Osteocyte (in vitro differentiated cells): ENCODE measurements around the gene ADAMTS2. TPM values are rescaled to one million over a fixed set of nuclear protein-coding genes. Genes with fewer than 3 reads are reported as not detected.

Source experiments
- DNase-seq: peaks from one replicate; pipeline ENCODE4 v3.0.0; 2021; ENCODE audit warnings: mixed read lengths; ENCODE audit not compliant: unreplicated experiment; ENCODE audit errors: extremely low spot score
- H3K27ac Mint-ChIP-seq: one replicate; pipeline ENCODE4 v1.8.0; 2021; ENCODE audit warnings: mild to moderate bottlenecking, mixed read lengths; ENCODE audit not compliant: unreplicated experiment
- H3K27me3 Mint-ChIP-seq: one replicate; pipeline ENCODE4 v1.8.0; 2021; ENCODE audit warnings: mixed read lengths; ENCODE audit not compliant: unreplicated experiment
- H3K36me3 Mint-ChIP-seq: one replicate; pipeline ENCODE4 v1.8.0; 2021; ENCODE audit warnings: mixed read lengths; ENCODE audit not compliant: unreplicated experiment
- H3K4me1 Mint-ChIP-seq: one replicate; pipeline ENCODE4 v1.8.0; 2021; ENCODE audit warnings: mixed read lengths; ENCODE audit not compliant: unreplicated experiment
- H3K4me3 Mint-ChIP-seq: one replicate; pipeline ENCODE4 v1.8.0; 2021; ENCODE audit warnings: mild to moderate bottlenecking, moderate library complexity, mixed read lengths; ENCODE audit not compliant: unreplicated experiment
- H3K9me3 Mint-ChIP-seq: one replicate; pipeline ENCODE4 v1.8.0; 2021; ENCODE audit warnings: mixed read lengths; ENCODE audit not compliant: unreplicated experiment
- total RNA-seq: library from RNA; stranded (reverse); gene quantifications from 2 replicates; pipeline ENCODE4 v1.2.1, GENCODE V29; 2021
- TF ChIP-seq, protein P1 (sequence below): fragments of 200-600 bp; sonication (generic); IDR thresholded peaks from 2 replicates; pipeline ENCODE4 v1.5.0; 2021; ENCODE audit warnings: antibody characterized with exemption, mild to moderate bottlenecking, moderate library complexity

Gene ADAMTS2
- total RNA-seq, 1 donor from 2014 or later, result 12.2 TPM

DNA sequence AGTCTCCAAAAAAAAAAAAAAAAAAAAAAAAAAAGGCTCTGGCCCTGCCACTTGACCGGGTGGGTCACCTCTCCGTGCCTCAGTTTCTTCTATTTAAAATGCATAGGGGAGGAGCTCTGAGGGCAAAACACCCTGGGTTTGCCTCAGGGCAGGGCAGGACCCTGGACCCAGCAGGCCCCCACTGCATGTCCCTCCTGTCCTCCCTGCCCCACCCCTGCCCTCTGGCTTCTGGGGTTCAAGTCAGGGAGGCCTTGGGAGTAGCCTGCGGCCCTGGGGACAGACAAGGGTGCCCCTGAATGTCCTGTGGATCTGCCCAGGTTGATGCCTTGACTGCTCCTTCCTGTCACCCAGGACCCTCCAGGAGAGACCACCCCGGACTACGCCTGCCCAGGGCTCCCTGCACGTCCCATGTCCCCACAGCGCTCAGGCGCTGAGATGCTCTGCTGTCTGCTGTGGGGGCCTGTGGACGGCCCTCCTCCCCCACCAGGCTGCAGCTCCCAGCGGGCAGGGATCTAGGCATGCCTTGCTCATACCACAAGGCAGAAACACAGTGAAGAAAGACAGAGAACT, 35.4 kb downstream of the ADAMTS2 start:
- H3K27ac Mint-ChIP-seq, result no peak overlapping the region
- no peak for DNase-seq
- H3K4me3 Mint-ChIP-seq, result no peak overlapping the region
- TF ChIP-seq, protein P1, sequence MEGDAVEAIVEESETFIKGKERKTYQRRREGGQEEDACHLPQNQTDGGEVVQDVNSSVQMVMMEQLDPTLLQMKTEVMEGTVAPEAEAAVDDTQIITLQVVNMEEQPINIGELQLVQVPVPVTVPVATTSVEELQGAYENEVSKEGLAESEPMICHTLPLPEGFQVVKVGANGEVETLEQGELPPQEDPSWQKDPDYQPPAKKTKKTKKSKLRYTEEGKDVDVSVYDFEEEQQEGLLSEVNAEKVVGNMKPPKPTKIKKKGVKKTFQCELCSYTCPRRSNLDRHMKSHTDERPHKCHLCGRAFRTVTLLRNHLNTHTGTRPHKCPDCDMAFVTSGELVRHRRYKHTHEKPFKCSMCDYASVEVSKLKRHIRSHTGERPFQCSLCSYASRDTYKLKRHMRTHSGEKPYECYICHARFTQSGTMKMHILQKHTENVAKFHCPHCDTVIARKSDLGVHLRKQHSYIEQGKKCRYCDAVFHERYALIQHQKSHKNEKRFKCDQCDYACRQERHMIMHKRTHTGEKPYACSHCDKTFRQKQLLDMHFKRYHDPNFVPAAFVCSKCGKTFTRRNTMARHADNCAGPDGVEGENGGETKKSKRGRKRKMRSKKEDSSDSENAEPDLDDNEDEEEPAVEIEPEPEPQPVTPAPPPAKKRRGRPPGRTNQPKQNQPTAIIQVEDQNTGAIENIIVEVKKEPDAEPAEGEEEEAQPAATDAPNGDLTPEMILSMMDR, result no peak
- H3K36me3 Mint-ChIP-seq, result no peaks in the 10 kb centered on the region
- H3K9me3 Mint-ChIP-seq, result peaks cover 42% of the 10 kb centered on the region
- H3K4me1 Mint-ChIP-seq, result no peaks in the 10 kb centered on the region
- no peaks in the 10 kb centered on the region for H3K27me3 Mint-ChIP-seq

DNA sequence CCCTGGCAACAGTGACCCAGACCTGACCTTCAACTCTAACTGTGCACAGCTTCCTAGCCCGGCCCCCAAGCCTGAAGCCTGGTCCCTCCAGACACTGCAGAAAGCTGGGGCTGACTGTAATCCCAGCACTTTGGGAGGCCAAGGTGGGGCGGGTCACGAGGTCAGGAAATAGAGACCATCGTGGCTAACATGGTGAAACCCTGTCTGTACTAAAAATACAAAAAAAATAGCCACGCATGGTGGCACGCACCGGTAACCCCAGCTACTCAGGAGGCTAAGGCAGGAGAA, 35.9 kb downstream of the ADAMTS2 start:
- no peaks in the 10 kb centered on the region for H3K4me1 Mint-ChIP-seq
- no peak overlapping the region for H3K27ac Mint-ChIP-seq
- TF ChIP-seq, protein P1, result no peak
- H3K4me3 Mint-ChIP-seq, result no peak overlapping the region
- no peaks in the 10 kb centered on the region for H3K27me3 Mint-ChIP-seq
- no peaks in the 10 kb centered on the region for H3K36me3 Mint-ChIP-seq
- H3K9me3 Mint-ChIP-seq, result peaks cover 47% of the 10 kb centered on the region
- no peak for DNase-seq

DNA sequence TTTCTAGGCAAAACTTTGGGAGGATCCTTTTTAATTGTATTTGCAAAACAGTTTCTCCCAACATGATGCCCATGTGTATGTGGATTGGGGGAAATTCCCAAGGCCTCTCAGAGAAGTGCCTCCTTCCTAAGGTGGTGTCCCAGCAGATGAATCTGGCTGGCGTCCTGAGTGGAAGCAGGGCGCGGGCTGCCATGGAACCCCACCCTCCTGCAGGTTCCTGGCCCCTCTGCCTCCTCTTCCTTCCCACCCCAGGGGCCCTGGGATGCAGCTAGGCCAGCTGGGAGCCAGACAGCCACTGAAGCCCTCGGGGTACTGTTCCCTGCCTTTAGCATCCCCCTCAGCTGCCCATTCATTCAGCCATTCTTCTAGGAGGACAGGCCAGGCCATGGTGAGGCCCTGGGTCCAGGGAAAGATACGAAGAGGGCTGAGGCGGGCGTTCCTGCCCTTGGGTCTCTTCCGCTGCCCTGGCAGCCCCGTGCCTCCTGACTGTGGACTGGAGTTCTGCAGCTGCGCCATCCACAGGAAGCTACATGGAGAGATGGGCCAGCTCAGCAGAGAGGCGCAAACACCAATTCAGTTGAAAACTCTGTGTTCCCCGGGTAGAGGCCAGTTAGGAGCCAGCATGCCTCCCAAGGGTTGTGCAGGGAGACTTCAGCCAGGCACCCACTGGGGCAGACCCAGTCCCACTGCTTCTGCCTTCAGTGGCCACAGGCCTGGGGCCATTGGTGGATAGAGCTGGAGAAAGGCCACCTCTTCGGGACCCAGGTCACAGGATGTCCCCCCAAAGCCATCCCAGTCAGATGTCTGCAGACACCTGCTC, 36.5 kb downstream of the ADAMTS2 start:
- peaks cover 50% of the 10 kb centered on the region for H3K9me3 Mint-ChIP-seq
- TF ChIP-seq, protein P1, result no peak
- H3K4me3 Mint-ChIP-seq, result no peak overlapping the region
- no peak overlapping the region for H3K27ac Mint-ChIP-seq
- DNase-seq, result no peak
- H3K4me1 Mint-ChIP-seq, result peaks cover 2% of the 10 kb centered on the region
- no peaks in the 10 kb centered on the region for H3K27me3 Mint-ChIP-seq
- no peaks in the 10 kb centered on the region for H3K36me3 Mint-ChIP-seq

DNA sequence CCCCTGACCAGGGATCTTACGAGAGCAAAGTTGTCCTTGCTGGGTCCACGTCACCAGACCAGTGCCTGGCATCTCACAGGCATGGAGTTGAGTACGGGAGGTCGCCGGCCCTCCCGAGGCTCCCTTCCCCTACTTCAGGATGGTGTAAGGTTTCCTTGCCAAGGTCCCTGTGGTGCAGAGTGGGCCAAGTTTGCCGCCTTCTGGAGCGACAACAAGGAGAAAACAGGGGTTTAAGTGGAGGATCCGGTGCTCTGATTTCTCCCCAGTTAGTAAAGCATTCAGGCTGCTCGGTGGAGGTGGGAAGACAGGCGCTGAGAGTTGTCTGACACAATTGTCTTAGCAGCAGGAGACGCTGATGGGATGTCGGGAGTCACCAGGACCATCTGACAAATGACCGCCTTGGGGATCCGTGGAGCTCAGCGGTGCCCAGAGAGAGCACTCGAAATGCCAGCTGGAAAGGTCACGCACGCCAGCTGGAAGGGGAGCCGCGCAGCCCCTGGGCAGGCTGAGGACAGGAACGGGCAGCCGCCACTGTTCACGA, 37.3 kb downstream of the ADAMTS2 start:
- Mint-ChIP-seq H3K27me3 (no peaks in the 10 kb centered on the region), H3K4me3 (no peak overlapping the region), H3K9me3 (peaks cover 50% of the 10 kb centered on the region), H3K4me1 (peaks cover 2% of the 10 kb centered on the region), H3K36me3 (no peaks in the 10 kb centered on the region), H3K27ac (no peak overlapping the region)
- TF ChIP-seq, protein P1, result no peak
- no peak for DNase-seq

DNA sequence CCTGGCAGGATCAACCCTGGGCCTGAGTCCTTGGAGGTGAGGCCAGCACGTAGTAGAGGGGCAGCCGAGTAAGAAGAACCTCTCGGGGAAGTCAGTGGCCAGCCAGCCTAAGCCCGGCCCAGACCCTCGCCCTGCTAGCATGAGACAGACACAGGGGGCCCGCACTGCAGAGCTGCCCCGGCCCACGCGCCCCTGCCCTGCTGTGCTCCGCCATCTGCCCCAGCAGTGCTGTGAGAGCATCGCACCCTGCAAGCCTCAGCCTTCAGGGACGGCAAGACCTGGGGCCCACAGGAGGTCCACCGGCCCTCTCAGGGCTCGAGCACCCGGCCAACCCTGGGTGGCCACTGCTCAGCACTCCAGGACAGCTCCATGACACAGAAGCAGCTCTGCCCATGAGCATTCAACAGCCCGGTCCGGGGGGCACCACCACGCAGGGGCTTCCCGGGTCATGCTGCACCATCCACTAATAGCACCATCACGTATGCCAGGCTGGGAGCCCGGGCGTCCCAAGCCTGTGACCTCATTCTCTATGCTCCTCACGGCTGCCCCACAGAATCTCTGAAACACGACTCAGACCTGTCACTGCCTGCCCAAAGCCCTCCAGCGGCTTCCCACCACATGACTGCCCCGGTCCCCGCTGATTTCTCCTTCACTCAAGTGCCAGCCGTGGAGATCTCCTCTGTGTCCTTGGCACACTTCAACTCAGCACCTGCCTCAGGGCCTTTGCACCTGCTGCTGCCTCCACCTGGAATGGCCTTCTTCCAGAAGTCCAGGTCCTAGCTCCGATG, 38.1 kb downstream of the ADAMTS2 start:
- Mint-ChIP-seq H3K9me3 (peaks cover 42% of the 10 kb centered on the region), H3K27ac (no peak overlapping the region), H3K4me1 (peaks cover 4% of the 10 kb centered on the region), H3K4me3 (no peak overlapping the region), H3K36me3 (no peaks in the 10 kb centered on the region), H3K27me3 (no peaks in the 10 kb centered on the region)
- TF ChIP-seq, protein P1, result no peak
- no peak for DNase-seq
